Hematopoietic multipotent progenitor cell treated with erythropoietin and hydrocortisone succinate and interleukin-3 and kit ligand, for 6 days (in vitro differentiated cells): ENCODE results near the gene CNN1.
"Not testable (repeated sequence)": the region's sequence is repeated elsewhere in the genome, so short reads cannot be mapped to it uniquely, and the experiment has no call there.

Experiments
- DNase-seq: peaks from one replicate; pipeline ENCODE4 v3.0.0-alpha.2; 2015

The CNN1 gene

GRCh38 chr19:11566164-11566563 is 27.5 kb downstream of the CNN1 start:
- no peak for DNase-seq

DNA sequence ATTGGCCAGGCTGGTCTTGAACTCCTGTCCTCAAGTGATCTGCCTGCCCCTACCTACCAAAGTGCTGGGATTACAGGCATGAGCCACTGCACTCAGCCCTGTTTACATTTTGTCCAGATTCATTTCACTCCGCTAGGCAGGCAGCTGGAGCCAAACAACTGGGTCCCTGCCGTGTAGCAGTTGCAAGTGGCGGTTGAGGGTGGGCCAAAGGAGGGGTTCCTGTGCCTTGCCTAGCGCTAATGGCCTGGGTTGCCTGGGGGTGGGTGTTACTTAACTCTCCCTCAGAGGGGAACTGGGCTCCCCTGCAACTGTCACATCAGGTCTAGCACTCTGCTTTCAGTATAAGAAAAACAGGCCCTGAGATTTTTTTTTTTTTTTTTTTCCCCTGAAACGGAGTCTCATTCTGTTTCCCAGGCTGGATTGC is 31.4 kb downstream of the CNN1 start:
- peak; percentile 65 for DNase-seq

- not testable (repeated sequence) for DNase-seq
Measured at GRCh38 chr19:11573354-11573753, 34.7 kb downstream of the CNN1 start.

DNA sequence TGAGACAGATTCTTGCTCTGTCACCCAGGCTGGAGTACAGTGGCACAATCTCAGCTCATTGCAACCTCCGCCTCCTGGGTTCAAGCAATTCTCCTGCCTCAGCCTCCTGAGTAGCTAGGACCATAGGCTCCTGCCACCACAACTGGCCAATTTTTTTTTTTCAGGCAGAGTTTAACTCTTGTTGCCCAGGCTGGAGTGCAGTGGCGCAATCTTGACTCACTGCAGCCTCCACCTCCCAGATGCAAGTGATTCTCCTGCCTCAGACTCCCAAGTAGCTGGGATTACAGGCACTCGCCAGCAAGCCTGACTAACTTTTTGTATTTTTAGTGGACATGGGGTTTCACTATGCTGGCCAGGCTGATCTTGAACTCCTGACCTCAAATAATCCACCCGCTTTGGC is 35.1 kb downstream of the CNN1 start:
- not testable (repeated sequence) for DNase-seq

DNA sequence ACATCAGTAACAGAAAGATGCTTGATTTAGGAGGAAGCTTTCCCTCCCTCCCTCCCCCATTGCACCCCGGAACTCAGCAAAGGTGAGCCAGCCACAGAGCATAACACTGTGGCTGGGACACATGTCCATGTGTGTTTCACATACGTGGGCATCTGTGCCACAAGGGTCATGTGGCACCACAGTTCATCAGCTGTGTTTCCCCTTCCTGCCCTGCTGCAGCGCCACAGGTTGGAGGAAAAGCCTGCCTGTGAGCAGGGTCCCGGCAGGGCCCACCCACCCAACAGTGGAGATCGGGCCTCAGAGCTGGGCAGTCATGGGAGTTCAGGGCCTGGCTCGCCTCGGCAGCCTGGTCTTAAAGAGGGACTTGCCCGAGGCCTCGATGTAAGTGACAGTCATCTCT is 36.0 kb downstream of the CNN1 start:
- no peak for DNase-seq

GRCh38 chr19:11576227-11576626 is 37.6 kb downstream of the CNN1 start:
- DNase-seq: no peak

- DNase-seq: no peak
Measured at GRCh38 chr19:11577451-11578257, 39.0 kb downstream of the CNN1 start, which contains the start of gene ACP5. ACP5 (minus strand) TSS chr19:11577645; CDS start chr19:11577317, 328 bp downstream.

GRCh38 chr19:11578258-11579142 is 39.8 kb downstream of the CNN1 start:
- DNase-seq: no peak

DNA sequence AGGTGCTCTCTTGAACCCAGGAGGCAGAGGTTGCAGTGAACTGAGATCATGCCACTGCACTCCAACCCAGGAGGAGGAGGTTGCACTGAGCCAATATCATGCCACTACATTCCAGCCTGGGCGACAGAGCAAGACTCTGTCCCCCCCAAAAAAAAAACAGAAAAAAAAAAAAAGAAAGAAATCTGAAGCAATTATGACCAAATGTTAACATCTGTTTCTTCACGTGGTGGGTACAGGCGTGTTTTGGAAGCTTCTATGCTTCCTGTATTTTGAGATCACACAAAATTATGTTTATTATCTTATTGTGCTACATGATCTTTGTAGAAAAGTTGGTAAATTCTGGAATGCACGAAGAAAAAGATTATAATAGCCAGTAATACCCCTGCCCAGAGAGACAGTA is 41.5 kb downstream of the CNN1 start:
- DNase-seq: no peak

DNA sequence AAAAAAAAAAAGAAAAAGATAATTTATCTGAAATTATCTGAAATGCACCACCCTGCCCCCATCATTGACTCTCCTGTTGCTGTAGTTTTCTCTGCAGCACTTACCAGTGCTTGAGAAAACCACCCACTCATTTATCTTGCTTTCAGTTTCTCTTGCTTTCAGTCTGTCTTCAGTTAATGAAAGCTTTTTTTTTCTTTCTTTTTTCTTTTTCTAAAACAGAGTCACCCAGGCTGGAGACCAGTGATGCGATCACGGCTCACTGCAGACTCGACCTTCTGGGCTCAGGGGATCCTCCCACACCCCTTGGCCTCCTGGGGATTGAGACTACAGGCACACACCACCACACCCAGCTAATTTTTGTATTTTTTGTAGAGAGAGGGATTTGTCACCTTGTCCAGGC is 43.1 kb downstream of the CNN1 start:
- peak; percentile 46 for DNase-seq

DNA sequence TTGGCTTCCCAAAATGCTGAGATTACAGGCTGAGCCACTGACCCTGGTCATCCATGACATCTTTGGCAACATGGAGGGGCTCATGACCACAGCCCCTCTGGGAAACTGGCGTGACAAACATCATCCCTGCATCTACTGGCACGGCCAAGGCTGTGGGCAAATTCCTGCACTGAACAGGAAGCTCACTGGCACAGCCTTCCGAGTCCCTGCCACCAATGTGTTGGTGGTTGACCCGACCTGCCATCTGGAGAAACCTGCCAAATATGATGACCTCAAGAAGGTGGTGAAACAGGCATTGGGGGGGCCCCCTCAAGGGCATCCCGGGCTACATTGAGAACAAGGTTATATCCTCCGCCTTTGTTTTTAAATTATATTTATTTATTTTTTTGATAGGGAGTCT is 47.7 kb downstream of the CNN1 start:
- no peak for DNase-seq

DNA sequence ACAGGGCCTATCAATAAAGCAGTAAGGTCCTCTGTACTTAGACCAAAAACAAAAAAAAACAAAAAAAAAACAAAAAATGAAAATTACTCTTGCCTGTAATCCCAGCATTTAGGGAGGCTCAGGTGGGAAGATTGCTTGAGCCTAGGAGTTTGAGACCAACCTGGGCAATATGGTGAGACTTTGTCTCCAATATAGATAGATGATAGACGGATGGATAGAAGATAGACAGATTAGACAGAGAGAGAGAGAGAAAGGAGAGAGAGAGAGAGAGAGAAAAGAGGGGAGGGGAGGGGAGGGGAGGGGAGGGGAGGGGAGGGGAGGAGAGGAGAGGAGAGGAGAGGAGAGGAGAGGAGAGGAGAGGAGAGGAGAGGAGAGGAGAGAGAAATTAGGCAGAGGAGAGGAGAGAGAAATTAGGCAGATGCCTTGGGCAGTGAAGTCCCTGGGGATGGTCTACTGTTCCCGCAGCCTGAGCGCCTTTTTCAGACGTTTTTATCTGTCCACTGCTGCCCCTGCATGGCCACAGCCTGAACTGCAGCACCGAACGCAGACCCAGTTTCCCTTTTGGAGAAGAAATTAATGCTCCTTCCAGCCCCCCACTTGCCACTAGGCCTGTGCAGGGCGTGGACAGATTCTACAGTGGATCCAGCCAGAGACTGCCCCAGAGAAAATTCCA is 48.8 kb downstream of the CNN1 start:
- DNase-seq: peak; percentile 87

DNA sequence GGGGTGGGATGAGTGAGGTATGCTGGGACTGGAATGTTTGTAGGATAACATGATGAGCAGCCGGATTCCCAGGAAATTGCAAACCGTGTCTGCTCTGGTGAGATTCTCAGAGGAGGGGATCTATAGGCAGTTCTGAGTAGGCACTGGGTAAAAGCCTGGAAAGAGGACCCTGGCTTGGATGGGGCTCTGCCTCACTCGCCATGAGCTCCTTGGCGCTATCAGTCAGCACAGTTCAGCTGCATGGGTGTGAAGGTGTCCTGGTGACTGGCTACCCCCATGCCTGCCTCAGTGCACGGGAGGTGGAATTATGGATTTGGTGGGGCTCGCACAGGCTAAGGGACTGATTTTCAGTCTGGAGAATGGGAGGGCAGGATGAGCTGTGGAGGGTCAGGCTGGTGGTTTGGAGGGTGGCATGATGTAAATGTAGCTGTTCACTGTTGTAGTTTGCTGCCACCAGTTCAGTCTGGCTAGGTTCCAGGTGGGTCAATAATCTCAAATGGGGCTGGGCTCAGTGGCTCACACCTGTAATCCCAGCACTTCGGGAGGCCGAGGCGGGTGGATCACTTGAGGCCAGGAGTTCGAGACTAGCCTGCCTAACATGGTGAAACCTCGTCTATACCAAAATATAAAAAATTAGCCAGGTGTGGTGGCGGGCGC is 49.5 kb downstream of the CNN1 start:
- peak; percentile 20 for DNase-seq

DNA sequence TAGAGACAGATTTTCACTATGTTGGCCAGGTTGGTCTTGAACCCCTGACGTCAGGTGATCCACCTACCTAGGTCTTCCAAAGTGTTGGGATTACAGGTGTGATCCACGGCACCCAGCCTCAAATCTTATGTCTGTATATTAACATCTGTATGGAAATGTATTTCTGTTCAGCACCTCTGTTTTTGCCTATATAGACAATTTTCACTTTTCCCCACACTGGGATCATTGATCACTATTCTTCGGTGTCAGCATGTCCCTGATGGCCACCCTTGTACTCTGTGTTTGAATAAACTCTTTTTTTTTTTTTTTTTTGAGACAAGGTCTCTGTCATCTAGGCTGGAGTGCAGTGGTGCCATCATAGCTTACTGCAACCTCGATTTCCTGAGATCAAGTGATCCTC is 55.4 kb downstream of the CNN1 start:
- DNase-seq: no peak

DNA sequence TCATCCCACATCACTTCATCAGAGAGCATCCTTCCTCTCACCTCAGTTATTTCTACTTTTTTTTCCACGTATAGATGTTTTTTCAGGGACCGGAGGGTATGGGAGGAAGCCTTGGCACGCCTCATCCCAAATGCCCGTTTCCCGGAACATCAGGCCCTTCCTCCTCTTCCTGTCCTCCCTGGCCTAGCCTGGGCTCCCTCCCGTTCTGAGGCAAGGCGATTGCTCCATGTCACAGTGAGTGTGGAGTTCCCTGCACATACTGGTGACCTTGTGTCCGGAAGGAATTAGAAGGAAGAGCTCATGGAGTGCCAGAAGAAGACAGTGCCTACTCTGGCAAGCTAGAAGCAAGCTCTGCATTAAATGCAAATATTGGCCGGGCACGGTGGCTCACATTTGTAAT is 57.5 kb downstream of the CNN1 start:
- DNase-seq: no peak

DNA sequence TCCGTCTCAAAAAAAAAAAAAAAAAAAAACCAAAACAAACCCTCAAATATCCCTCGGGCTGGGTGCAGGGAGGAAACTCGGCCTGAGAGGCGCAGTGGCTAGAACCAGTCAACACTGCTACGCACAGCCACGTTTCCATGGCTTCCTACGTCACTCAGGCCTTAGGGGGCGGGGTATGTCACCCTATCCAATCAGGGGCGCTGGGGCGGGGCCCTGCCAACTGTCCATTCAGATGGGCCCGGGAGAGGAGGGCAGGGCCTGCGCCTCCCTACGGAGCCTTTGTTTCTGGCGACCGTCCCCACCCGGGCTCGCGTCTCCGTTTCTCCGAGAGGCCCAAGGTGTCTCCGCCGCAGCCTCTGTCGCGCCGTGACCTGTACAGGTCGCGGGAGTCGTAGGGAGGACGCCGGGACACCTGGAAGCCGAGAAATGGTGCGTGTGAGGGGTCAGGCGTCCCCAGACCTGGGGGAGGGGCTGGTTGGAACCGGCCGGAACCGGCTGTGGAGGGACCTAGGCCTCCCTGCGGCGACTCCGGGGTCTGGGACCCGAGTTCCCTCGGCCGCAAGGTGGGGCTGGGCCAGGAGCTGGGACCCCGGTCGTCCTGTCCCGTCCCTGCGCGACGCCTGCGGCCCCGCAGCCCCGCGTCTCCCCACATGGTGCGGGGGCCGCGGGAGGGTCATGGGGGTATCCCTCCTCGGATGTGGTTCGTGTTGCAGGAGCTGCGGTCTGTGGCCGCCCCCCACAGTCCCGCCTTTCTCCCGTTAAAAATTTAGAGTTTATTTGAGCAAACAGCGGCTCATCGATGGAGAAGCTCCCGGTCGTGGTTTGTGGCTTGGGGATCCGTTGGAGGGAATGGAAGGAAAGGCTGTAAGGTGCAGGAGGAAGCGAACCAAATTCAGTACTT is 58.8 kb downstream of the CNN1 start, which contains the start of gene ZNF627:
Gene ZNF627 (plus strand): TSS at position 282 of the 901 bp plus-strand sequence. CDS start 145 bp downstream, at position 427.
- peak; percentile 100 for DNase-seq

DNA sequence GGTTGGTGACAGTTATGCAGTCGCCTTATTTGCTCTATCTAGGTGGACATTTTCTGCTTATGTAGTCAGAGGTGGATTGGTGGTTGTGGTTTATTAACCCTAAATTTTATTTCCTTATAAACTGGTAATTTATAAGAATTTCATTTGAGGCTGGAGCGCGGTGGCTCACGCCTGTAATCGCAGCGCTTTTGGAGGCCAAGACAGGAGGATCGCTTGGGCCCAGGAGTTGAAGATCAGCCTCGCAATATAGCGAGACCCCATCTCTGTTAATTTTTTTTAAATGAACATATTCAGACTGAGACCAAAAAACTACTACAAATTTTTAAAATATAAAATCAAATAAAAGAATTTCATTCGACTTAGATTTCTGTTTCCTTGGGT is 59.4 kb downstream of the CNN1 start:
- DNase-seq: no peak

GRCh38 chr19:11598746-11599145 is 60.1 kb downstream of the CNN1 start:
- no peak for DNase-seq

DNA sequence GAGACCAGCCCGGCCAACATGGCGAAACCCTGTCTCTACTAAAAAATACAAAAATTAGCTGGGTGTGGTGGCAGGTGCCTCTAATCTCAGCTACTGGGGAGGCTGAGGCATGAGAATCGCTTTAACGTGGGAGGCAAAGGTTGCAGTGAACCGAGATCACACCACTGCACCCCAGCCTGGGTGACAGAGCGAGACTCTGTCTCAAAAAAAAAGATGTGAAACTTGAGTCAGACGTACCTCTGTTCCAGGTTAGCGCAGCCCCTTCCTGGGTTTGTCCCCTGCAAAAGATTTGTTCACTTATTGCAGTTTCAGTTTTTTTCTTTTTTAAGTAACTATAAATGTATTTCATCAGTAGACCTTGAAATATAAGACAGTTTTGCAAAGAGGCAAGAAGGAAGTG is 61.1 kb downstream of the CNN1 start:
- DNase-seq: not testable (repeated sequence)
